GM19395 (cell line): ENCODE data around the gene RAPGEF4.
"Not testable (repeated sequence)": the region's sequence is repeated elsewhere in the genome, so short reads cannot be mapped to it uniquely, and the experiment has no call there.

Experiments used
- ATAC-seq: cut with Tn5 transposase; IDR thresholded peaks from one replicate; pipeline ENCODE4 v1.9.1; 2021; ENCODE audit warnings: mild to moderate bottlenecking, moderate library complexity; ENCODE audit not compliant: unreplicated experiment

Gene RAPGEF4

DNA sequence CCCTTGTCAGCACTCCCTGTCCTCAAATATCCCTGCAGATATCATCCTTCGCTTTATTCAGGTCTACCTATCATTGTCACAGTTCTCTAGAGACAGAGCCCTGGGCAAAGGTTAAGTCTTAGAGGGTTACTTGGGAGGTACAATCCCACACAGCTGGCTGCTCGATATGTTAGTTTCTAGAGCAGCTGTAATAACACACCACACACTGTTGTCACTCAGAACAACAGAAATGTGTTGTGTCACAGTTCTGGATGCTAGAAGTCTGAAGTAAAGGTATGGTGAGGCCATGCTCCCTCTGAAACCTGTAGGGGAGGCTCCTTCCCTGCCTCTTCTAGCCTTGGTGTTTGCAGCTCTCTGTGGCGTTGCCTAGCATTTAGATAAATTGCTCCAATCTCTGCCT is 9.9 kb upstream of the RAPGEF4 start:
- ATAC-seq = no peak

DNA sequence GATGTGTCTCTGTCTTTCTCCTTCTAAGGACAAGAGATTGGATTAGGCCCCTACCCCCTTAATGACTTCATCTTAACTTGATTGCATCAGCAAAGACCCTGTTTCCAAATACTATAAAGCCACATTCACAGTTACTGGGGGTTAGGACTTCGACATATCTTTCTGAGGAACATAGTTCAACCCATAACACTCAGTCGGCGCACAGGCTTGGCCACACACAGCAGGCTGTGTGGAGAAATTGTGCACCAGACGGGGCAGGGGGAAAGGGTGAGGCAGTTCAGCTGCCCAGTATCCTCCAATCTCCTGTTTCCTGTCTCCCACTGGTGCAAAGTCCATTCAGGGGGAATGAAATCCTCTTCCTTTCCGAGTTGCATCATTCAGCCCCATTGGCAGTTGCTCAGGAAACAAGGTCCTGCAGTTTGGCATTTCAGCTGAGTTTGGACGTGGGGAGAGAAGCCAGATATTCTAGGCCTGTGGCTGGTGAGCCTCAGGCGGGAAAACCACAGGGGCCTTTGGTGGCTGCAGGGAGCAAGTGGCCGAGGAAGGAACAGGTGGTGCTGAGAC is 9.4 kb upstream of the RAPGEF4 start:
- ATAC-seq = no peak

DNA sequence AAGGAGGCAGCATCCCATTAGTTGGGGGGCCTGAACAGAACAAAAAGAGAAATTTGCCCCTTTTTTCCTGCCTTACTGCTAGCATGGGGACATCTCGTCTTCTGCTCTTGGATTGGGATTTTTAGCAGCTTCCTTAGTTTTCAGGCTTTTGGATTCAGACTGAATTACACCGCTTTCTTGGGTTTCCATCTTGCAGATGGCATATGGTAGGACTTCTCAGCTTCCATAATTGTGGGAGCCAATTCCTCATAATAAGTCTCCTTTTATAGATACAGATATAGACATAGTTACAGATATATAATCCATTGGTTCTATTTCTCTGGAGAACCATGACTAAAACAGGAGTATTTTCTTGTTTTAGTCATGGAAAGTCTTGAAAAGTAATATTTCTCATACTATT is 5.2 kb upstream of the RAPGEF4 start:
- no peak for ATAC-seq

DNA sequence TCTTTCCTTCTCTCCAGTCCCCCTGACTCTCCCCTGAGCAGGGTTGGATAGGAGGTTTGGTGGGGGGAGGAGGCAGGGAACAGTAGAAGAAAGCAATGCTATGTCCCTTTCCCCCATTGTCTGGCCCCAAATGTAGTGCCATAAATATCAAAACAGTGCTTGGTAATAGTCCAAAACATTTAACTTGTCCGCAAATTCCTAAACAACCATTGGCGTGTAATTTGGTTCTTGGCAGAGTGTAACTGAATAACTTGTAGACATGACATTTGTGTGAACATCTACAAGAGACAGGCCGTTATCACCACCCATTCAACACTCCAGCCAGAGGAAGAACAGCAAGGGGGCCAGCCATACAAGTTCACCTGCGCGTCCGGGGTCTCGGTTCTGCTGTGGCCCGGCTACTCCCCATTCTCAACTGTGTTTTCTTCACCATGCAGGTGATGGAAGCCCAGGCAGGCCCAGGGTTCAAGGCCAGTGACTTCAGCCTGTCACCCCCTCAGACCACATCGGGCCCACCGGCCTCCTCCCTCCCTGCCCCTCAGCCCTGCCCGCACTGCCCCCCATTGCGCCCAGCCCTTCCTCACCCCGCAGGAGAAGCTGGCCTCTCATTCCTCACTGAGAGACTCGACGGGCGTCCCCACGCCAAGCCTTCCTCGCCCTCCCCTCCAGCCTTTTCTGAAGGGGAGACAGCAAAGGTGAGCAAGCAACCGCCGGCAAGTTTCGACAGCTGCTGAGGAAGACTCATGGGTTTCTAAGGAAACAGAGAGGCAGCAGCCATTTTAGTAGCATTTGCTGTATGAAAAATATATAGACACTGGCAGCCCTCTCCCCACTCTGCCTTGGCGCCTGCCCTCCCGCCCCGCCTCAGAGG is 699 bp upstream of the RAPGEF4 start:
- ATAC-seq = no peak

DNA sequence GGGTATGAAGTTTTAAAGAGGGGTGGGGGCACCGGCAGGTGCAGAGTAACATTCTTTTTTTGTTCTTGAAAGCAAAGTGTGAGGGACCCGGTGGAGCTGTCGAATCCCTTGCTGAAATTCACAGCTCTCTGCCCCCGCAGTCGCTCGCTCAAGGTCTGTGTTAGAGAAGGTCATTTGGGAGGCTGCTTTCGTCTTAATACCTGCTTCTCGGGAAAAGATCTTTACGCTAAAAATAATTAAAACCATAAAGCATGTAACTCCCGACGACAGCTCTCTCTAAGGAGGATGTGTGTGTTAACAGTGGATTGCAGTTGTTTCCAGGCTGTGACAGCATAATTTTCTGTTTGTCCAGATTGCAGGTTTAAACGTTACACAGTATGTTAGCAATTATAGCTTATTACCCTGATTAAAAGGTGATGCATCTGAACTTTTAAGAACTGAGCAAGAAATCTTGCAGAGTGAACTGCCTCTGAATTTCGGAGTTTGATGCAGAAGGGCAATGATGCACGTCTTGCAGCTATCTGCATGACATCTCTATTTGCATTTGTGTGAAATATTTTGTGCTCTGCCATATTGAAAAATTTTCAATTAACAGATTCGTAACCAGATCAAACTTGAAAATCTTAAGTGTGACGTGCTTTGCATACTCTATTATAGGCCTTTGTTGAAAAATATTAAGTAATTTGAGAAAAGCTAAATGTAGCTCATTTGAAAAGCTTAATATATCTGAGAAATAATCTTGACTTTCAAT is 954 bp downstream of the RAPGEF4 start:
- no peak for ATAC-seq

DNA sequence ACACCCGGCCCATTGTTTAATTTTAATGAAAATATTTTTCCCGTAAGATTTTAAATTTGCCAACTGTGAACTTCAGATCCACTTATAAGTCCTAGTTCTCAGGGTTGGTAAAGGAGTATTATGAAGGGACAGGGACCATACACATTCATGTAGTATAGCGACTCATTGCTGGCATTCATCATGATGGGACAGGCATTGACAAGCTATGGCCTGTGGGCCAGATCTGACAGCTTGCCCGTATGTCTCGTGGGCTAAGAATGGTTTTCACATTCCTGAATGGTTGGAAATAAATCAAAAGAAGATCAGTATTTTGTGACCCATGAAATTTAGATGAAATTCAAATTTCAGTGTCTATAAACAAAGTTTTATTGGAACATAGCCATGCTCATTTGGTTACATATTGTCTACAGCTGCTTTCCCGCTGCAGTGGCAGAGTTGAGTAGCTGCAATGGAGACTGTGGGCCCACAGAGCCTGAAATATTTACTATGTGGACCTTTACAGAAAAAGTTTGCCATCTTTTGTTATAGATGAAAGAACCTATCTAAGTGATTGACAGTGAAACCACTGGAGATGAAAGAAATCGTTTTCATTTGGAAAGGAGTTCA is 4.1 kb downstream of the RAPGEF4 start:
- no peak for ATAC-seq

DNA sequence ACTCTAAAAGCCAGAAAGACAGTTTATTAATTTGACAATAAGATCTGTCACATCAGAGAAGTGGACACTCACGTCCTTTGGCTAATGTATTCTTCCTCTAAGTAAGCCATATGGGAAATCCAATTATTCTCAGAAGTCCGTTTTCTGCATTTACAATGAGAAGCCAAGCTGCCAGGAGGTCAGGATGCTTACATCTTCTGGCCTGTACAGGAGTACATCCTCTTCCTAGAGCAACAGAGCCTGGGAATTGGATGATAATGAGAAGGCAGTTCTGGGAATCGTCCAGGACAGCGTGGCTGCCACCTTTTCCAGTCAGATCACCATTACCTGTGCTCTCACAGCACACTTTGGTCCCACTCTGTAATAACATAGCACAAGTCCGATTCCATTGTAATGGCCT is 5.2 kb downstream of the RAPGEF4 start:
- ATAC-seq = no peak

DNA sequence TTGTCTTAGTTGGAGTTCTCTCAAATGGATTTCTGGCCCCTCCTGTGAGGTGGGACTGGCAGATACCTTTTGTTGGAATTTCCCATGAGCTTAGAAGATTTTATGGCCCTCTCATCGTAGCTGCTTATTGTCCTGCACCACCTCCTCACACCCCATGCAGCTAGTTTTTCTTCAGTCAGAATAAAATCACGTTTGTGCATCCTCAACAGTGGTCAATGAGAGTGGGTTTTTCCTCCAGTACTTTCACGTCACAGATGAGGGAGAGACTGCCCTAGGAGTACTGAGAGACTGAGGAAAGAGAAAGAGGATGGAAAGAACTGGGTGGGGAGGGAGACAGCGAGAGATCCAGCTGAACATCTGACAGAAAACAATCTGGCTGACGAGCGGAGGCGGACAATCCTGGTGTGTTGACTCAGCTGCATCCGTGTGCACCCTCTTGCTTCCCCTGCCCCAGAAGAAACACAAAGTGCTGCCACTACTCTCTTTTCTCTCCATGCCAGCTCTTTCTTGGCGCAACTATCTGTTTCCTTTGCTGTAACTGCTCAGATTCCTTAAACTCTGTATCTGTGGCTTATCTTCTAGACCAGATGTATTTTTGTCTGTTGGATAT is 7.4 kb downstream of the RAPGEF4 start:
- ATAC-seq = no peak

DNA sequence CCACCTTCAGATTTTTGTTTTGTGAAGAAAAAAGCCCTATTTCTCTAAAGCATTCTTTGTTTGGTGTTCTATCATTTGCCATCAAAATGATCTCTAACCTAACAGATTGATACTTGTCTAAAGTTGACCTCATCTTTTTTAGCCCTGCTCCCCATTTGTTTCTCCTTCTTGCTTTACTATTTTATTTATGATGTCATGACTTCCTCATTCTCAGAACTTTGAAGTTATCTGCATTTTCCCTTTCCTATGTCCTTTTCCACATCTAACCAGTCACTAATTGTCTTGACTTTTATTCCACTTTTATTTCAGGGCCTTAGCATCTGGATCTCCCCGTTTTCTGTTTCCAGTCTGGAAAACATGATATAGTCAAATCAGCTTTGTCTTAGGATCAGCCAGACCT is 8.3 kb downstream of the RAPGEF4 start:
- ATAC-seq = no peak

DNA sequence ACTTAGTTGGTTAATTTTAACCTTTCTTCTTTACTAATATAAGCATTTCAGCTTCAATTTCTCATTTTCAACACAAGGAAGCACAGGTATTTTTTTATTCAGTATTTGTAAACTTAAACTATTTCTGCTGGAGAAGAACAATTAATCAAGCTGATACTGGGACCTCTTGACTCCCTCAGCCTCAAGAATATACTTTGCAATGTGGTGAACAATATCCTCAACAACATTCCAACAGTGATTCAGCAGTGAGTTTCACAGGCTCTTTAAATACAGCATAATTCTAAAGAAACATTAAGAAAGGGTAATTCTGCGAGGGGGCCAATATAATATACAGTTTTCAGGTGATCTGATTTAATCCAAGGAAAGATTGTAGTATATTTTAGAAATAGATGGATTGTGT is 10.0 kb downstream of the RAPGEF4 start:
- ATAC-seq = no peak

DNA sequence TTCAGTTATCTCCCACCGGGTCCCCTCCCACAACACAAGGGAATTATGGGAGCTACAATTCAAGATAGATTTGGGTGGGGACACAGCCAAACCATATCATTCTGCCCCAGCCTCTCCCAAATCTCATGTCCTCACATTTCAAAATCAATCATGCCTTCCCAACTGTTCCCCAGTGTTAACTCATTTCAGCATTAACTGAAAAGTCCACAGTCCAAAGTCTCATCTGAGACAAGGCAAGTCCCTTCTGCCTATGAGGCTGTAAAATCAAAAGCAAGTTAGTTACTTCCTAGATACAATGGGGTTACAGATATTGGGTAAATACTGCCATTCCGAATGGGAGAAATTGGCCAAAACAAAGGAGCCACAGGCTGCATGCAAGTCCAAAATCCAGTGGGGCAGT is 12.9 kb downstream of the RAPGEF4 start:
- not testable (repeated sequence) for ATAC-seq

DNA sequence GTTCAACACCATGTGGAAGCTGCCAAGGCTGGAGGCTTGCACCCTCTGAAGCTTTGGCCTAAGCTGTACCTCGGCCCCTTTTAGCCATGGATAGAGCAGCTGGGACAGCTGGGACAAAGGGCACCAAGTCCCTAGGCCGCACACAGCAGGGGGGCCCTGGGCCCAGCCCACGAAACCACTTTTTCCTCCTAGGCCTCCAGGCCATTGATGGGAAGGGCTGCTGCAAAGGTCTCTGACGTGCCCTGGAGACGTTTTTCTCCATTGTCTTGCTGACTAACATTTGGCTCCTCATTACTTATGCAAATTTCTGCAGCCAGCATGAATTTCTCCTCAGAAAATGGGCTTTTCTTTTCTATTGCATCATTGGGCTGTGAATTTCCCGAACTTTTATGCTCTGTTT is 13.7 kb downstream of the RAPGEF4 start:
- no peak for ATAC-seq

DNA sequence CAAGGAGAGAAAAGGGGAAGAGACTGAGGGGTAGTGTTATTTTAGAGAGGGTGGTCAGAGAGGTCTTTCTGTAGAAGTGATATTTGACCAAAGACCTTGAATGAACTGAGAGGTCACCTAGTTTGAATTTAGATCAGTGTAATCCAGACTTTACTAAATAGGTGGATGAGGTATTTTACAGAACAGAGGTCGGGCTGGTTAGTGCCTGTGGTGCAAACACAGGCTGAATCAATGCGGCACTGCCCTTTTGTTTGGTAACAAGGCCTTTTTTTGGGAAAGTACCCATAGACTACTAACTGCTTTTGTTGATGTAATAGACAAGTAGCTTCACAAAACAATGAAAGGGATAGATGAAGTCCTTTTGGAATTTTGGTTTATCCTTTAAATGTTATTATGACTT is 15.9 kb downstream of the RAPGEF4 start:
- ATAC-seq = no peak

DNA sequence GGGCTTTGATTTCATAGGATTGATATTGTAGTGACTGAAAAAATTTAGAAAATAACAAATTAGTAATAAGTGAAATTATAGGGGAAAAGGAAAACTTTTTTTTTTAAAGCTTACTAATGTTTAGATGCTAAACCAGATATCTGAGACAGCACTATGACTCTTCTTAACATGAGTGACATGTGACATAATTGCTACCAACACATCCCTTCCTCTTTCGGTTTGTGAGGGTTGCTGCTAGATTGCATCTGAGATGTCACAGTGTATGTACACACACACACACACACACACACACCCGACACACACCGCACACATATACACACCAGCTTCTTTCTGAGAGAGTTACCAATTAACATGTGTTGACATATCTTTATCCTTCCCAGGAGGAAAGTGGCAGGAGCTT is 18.0 kb downstream of the RAPGEF4 start:
- no peak for ATAC-seq

DNA sequence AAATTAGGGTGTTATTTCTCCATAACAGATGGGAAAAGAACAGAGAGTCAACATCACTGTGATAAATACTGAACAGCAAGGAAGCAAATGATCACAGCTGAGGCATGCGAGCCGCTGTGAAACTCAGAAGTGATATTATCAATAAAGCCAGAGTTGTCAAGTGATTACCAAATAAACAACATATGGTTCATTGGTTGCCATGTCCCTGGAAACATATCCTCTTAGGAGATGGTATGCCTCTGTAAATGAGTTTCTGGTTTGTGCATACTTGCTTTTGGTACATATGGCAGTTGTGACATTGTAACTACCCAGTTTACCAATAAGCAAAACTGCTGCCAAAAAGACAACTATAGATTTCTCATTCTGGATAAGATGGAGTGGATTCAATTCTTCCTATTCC is 23.8 kb downstream of the RAPGEF4 start:
- no peak for ATAC-seq

DNA sequence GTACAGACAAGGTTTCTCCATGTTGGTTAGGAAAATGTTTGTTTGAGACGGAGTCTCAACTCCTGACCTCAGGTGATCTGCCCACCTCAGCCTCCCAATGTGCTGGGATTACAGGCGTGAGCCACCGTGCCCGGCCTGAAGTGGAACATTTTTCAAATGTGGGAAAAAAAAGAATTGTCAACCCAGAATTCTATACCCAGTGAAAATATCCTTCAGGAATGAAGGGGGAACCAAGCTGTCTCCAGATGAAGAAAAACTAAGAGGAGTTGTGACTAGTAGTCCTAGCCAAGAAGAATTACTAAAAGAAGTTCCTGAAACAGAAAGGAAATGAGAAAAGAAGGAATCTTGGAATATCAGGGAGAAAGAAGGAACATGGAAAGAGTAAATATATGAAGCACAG is 25.7 kb downstream of the RAPGEF4 start:
- no peak for ATAC-seq

DNA sequence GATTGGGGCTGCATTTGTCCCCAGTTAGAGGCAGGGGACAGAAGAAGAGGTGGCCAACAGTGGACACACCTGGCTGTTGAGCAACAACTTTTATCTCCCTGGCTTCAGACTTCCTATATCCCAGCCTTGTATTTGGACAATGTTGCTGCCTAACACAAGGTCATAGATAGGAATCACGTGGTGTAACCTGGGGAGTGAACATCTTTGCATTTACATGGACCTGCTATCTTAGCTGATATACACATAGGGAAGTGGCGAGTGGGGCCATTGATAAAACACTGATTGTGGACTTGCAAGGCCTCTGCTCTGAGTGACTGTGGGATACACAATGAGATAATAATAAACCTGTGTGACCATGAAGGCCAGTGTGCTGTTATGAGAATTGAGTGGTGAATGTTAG is 26.9 kb downstream of the RAPGEF4 start:
- ATAC-seq = no peak

DNA sequence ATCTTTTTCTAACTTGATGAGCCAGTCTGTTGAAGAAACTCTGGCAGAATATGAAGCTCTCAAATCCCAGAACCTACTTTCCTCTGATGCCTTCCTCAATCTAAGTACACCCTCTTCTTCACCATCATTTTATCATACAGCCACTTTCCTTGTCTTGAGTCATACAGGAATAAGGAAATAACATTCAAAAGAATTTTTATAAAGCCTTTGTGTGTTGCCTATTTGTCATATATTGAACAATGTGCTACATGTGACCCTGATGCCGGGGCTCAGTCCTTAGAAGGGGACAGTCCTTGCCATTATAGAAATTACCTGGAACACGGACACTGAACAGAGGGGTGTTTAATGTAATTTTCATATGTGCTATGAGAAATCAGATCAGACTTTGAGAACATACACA is 27.4 kb downstream of the RAPGEF4 start:
- no peak for ATAC-seq

DNA sequence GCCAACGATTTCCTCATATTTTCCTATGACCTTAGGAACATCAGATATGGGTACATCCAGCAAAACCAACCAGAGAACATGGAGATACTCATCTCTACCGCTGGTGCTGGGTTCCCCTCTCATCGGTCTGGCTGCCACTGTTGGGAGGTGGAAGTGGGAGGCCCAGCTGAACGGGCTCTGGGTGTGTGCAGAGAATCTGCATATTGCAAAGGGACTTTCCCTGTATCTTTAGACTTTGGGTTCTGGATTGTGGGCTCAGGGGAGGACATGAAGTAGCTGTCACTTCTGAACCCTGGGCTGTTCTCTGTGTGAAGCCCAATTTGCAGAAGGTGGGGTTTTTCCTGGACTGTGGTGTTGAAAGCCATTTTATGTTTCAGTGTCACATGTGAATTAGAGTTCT is 30.0 kb downstream of the RAPGEF4 start:
- ATAC-seq = no peak

DNA sequence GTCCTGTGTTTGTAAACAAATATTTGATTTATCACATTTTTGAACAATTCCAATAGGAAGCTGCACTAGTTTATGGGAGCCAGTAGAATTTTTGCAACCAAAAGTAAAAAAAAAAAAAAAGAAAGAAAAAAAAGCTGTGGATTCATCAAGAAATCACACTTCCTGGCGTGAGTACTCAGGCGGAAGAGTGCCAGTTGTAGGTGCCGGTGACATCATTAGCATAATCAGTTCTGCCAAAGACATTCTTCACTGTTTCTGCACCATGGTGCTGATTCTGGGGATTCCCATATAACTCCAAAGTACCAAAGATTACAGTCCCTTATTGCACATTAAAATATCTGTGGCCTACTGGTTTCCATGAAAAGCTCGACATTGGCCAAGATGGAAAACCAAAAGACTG is 32.8 kb downstream of the RAPGEF4 start:
- ATAC-seq = no peak

DNA sequence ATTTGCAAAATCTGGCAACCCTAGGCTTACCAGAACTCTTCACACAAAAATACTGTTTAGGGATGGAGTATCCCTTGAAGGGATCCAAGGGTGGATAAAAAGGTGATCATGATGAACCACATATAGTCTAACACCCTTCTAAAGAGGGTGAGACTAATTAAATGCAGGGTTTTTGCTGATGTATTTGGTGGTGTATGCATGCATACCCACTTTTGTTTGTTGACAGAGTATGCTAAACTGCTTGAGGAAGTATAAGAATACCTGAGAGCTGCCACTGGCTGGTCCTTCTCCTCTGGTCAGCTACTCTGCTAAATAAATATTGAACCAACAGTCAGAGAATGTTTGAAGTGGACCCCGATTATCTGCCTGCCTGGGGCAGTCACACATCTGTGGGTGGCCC is 34.2 kb downstream of the RAPGEF4 start:
- no peak for ATAC-seq
